ENCODE measurements around the gene ZDHHC7. TPM values are rescaled to one million over a fixed set of nuclear protein-coding genes. Genes with fewer than 3 reads are reported as not detected.

The ZDHHC7 gene
- total RNA-seq, 1 donor from 2014 or later = 79.7 TPM

GRCh38 chr16:85040685-85041084, 29.4 kb upstream of the ZDHHC7 start:
- Histone ChIP-seq H3K4me1 (peaks cover 3% of the 10 kb centered on the region), H3K9me3 (no peaks in the 10 kb centered on the region), H3K36me3 (peaks cover 4% of the 10 kb centered on the region), H3K27me3 (no peaks in the 10 kb centered on the region), H3K27ac (no peak overlapping the region), H3K4me3 (no peak overlapping the region)
- intact Hi-C loops (cut with DNase I) = no loop called here
- TF ChIP-seq, protein P1, sequence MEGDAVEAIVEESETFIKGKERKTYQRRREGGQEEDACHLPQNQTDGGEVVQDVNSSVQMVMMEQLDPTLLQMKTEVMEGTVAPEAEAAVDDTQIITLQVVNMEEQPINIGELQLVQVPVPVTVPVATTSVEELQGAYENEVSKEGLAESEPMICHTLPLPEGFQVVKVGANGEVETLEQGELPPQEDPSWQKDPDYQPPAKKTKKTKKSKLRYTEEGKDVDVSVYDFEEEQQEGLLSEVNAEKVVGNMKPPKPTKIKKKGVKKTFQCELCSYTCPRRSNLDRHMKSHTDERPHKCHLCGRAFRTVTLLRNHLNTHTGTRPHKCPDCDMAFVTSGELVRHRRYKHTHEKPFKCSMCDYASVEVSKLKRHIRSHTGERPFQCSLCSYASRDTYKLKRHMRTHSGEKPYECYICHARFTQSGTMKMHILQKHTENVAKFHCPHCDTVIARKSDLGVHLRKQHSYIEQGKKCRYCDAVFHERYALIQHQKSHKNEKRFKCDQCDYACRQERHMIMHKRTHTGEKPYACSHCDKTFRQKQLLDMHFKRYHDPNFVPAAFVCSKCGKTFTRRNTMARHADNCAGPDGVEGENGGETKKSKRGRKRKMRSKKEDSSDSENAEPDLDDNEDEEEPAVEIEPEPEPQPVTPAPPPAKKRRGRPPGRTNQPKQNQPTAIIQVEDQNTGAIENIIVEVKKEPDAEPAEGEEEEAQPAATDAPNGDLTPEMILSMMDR (IDR thresholded peaks at IDR 0.05) = no peak
- ATAC-seq (no peak), DNase-seq (no peak)

DNA sequence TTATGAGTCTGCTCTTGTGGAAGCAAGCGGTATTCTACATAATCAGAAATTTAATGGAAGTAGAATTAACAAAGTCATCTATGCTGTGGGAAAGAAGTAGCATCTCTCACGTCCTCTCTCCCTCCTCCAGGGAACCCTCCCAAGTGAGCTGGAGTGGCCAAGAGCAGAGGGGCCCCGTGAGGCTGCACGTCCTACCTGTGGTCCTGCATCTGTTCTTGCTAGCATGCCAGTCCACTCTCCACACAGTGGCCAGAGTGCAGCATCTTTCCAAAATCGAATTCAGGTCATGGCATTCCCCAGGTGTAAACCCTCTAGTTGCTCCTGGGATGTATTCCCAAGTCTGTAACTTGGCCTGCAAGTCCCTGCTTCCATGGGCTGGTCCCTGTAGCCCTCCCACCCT, 26.4 kb upstream of the ZDHHC7 start:
- TF ChIP-seq, protein P1 (IDR thresholded peaks at IDR 0.05) = no peak
- Histone ChIP-seq H3K4me3 (no peak overlapping the region), H3K9me3 (no peaks in the 10 kb centered on the region), H3K36me3 (peaks cover 4% of the 10 kb centered on the region), H3K27ac (no peak overlapping the region), H3K27me3 (no peaks in the 10 kb centered on the region), H3K4me1 (peaks cover 3% of the 10 kb centered on the region)
- no peak for DNase-seq
- no peak for ATAC-seq
- intact Hi-C loops (cut with DNase I) = no loop called here

GRCh38 chr16:85037050-85037410, 25.7 kb upstream of the ZDHHC7 start:
- H3K27ac ChIP-seq = no peak overlapping the region
- ATAC-seq = no peak
- no peaks in the 10 kb centered on the region for H3K4me1 ChIP-seq
- H3K27me3 ChIP-seq = no peaks in the 10 kb centered on the region
- intact Hi-C loops (cut with DNase I) = no loop called here
- no peak for DNase-seq
- H3K9me3 ChIP-seq = no peaks in the 10 kb centered on the region
- peaks cover 4% of the 10 kb centered on the region for H3K36me3 ChIP-seq
- TF ChIP-seq, protein P1 (IDR thresholded peaks at IDR 0.05) = no peak
- H3K4me3 ChIP-seq = no peak overlapping the region

- peak; percentile 12 for ATAC-seq
Observed at GRCh38 chr16:85036236-85037049, 25.1 kb upstream of the ZDHHC7 start.

DNA sequence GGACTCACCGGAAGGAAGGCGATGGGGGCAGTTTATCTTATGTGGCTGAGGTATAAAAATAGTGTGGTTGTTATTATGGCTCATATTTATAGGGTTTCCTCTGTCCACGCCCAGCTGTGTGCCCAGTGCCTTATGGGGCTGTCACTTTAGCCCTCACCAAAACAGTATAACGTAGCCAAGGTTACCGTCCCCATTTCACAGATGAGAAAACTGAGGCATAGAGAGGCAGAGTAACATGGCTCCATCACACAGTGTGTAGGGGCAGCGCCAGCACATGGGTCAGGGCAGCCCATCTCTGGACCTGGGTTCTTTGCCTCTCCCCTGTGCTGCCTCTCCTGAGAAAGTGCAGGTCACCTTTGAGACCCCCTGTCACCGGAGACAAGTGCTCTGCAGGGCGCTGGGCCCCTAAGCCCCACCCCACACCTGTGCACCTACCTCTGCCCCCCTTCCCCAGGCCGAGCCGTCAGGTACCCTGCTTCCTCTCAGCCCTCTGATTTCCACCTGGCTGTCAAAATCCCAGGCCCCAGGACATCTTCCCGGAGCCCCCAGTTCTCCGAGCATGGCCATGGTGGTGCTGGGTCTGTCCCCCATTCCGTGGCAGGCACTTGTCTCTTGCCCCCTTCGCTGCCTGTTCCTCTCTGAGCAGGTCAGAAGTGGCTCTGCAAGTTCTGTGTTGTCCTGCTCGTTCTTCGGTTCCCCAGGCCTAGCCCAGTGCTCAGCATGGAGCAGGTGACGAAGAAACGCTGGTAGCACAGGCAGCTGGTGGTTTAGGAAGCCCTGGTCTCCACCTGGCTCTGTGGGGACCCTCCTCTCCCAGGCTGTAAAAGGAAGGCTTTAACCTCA, 23.5 kb upstream of the ZDHHC7 start:
- Histone ChIP-seq H3K4me1 (peaks cover 2% of the 10 kb centered on the region), H3K27me3 (no peaks in the 10 kb centered on the region), H3K27ac (no peak overlapping the region), H3K9me3 (no peaks in the 10 kb centered on the region), H3K4me3 (no peak overlapping the region), H3K36me3 (peaks cover 4% of the 10 kb centered on the region)
- ATAC-seq = no peak
- intact Hi-C loops (cut with DNase I) = no loop called here
- TF ChIP-seq, protein P1 (IDR thresholded peaks at IDR 0.05) = no peak
- no peak for DNase-seq

More at GRCh38 chr16:85036236-85037049, 25.1 kb upstream of the ZDHHC7 start:
- TF ChIP-seq, protein P1 (IDR thresholded peaks at IDR 0.05) = no peak
- H3K4me1 ChIP-seq = no peaks in the 10 kb centered on the region
- H3K27me3 ChIP-seq = no peaks in the 10 kb centered on the region
- peaks cover 4% of the 10 kb centered on the region for H3K36me3 ChIP-seq
- no peak for DNase-seq
- H3K9me3 ChIP-seq = no peaks in the 10 kb centered on the region
- intact Hi-C loops (cut with DNase I) = no loop called here
- no peak overlapping the region for H3K27ac ChIP-seq
- H3K4me3 ChIP-seq = no peak overlapping the region

All from upper lobe of right lung (tissue), 1 donor.